AML-193 (cell line): ENCODE measurements around the gene DSE.
A peak's percentile ranks its signal among the peaks of the same experiment; 100 is the strongest.

Source experiments
- DNase-seq, 2 experiments: peaks; one replicate each; lab custom pipeline; 2025; lab: John Stamatoyannopoulos, UW

The DSE gene

DNA sequence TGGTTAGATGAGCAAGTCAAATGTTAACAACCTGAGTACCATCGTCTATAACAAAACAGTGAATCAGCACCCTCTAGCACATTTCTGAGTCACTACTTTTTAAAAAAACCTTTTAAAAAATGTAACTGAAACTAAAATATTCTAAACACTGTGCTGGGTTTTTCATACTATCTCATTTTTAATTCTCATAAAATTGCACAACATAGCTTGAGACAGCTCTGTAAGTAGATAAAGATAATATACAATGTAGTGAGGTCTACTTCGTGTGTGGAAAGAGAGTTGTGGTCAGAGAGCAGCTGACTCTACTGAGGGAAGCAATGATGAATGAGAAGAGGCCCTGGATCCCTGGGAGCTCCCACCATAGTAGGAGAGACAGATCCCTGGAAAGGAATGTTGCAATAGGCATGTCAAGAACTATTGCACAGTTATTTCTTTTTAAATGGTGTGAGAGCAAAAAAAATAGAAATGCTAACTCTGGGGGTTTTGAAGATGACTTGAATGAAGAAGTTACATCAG lies 76.8 kb downstream of the DSE start:
- peak; percentile 93 to 97 for DNase-seq

DNA sequence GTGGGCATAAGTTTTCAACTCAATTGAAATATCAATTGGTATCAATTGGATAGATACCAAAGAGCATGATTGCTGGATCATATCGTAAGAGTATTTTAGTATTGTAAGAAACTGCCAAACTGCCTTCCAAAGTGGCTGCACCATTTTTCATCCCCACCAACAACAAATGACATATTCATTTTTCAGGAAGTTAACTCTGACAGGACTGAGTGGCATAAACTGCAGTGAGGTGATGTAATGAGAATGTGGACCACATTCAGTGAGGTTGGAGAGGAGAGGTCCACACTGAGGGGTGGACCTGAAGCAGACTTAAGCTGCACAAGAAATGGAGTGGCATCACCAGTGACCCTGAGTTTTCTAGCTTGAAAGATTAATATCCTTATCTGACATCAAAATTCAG lies 78.8 kb downstream of the DSE start:
- DNase-seq: peak in 1 of 2 experiments; percentile 14

DNA sequence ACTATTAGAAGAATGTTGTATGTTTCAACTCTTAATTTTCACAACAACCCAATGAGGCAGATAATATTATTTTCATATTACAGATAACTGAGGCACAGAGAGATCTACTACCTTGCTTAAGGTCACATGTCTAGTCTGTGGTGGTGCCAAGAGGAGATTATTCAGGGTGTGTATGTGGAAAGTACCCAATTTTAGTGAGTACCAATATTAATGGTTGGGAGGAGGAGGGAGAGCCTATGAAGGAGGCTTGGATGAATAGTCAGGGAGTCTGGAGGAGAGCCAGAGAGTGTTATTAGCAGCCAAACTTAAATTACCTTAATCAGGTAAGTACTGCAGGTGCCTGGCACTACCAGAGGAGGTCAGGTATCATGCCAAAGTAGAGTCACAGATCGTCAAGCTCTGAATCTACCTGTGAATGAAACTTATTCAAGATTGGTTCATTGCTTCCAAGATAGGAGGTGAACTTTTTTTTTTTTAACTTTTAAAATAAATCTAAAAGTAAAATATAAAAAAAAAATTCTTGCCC lies 79.5 kb downstream of the DSE start:
- DNase-seq: no peak

DNA sequence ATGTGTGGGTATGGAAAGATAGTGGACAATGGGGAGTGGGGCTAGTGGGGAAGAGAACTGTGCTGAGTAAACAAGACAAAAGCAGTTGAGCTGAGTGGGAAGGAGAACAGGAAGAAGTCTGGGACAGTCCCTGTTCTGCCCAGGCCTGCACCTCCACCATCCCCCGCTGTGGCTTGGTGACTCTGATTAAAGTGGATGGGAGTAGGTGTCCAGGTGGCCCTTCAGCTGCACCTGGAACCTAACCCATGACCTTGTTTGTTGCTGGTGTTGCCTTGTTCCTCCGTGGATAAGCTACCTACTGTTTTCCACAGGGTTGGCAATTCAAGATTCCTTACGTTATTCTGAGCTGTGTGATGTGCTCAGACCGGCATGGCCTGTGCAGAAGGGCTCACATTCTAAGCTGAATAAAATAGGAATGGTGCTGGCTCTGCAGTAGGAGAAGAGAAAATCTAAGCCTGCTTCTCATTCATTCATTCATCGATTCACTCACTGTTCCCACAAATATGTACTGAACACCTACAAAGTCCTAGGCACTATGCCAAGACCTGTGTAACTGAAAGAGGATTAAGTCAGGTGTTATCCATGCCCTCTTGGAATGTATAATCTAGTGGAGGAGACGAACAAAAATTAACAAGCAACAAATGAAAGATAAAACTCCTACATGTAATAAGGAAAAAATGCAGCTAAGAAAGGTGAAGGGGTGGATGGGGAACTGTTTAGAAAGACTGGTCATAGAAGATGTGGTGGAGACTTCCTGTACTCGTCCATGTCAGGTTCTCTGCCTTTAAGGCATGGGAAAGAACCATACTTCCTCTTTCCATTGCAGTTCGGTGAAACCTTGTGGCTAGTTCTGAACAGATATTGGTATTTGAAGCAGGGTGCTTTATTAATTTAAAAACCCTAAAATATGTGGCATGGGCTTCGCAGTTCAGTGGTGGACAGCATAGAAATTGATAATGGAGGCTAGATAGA lies 80.3 kb downstream of the DSE start:
- peak; percentile 98 to 99 for DNase-seq

DNA sequence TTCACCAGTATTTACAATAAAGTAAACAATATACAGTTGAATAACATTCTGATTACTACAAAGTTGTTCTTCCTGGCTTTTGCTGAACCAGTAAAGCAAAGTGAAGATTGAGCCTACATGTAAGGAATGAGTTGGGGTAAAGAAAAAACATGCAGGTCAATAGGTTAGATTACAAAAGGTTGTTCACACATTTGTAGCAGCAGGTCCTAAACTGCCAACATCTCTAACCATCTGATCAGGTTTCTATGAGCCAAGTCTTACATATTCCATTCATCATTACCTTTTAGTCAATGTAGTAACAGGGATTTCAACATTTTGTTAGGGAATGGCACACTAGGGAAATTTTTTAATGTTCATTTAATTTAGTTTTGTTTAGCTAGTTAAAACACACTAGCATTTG lies 81.2 kb downstream of the DSE start:
- no peak for DNase-seq

DNA sequence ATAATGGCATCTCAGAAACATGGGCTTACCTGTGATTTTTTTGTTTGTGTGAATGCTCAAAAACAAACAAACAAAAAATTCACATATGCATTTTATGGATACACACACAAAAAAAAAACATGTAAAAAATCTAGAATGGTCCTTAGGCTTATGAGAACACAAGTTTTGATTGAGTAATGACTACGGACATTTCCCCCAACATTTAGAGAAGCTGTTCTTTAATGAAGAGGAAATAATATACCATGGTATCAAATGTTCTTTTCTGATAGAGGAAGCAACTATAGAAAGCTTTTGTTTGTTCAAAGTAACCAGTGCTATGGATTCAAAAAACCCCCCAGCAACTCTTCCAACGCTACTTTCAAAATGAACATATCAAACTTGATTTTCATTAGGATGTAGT lies 81.8 kb downstream of the DSE start:
- DNase-seq: no peak

DNA sequence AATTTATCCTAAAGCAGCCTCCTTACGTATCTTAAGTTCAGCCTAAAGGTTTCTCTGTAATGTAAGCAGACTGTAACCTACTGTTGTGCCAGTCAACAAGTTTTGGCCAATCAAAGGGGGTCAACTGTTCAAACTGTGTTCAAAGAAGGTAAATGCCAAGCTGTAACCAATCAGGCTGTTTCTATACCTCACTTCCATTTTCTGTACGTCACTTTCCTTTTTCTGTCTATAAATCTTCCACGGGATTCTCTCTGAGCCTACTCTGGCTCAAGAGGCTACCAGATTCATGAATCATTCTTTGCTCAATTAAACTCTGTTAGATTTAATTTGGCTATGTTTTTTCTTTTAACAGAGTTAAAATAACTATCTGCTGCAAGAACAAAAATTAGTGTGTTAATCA lies 85.4 kb downstream of the DSE start:
- DNase-seq: no peak

DNA sequence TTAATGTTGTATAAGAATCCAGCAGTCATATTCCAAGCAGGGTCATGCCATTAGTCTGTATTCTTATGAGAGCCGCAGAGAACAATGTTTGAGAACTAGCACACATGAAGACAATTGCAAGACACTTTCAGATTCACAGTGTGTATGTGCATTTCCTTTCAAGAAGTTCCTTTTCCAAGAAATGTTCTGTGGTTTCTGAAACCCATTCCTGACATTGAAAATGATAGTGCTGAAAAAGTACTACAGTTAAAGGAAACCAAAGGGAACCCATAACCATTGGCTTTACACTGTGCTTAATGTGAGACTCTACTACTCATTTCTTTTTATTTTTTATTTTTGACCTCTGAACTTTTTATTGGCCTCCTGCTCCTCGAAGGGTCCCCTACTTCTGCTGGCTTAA lies 86.2 kb downstream of the DSE start:
- no peak for DNase-seq

DNA sequence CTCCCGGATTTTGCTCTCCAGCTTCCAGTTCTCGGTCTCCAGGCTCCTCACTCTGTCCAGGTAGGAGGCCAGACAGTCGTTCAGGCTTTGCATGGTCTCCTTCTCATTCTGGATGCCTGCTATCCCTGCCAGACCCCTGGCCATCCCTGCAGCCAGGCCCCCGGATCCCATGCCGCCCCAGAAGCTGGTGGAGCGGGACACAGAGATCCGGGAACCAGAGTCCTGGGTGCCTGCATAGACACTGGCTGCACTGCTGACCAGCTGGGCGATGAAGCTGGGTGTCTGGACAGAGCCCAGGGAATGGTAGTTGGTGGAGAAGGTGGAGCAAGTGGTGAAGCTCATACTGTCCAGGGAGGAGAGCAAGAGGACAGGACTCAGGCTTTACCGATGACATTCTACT lies 87.5 kb downstream of the DSE start:
- no peak for DNase-seq

DNA sequence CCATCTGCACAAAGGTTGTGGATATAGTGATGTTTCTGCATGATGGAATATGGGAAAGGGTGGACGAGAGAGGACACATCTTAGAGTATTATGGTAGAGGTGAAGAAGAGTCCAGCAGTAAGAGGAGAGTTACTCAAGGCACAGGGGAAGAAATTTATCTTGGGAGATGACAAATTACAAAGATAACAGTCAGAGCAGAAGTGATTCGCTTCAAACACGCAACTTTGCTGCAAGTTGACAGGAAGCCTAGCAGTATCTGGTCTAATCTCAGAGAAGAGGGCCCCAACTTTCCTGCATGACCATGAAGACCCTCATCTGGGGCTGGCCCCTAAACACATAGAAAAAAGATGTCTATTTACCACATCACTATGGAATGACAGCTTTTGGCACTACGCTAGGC lies 89.2 kb downstream of the DSE start:
- no peak for DNase-seq

DNA sequence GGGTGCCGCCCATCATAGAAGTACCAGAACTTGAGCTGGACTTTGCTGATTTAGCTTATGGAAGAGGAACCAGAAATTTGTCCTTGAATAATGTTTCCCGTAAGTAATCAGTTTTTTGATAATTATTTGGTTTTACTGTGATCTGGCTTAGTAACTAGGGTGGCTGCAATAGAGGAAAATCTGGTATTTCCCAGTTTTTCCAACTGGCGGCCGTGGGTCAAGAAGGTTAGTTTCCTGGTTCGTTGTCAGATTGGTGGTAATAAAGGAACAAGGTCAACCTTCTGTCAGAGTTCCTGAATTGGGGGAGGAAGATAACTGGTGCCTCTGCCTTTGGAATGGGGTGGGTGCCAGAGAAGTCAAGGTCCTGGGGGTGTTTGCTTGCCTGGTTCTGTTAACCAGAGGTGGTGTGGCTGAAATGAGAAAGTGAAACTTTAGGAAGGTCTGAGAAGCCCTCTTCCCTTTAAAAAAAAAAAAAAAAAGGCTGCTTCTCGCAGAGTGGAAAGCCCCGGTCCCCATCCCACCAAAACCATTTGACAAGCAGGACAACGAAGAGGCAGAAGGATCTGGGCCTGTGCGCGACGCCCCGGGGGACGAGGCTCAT lies 90.7 kb downstream of the DSE start, which contains the start of gene CALHM6:
CALHM6 (plus strand) TSS at position 45 of the 601 bp plus-strand sequence; CDS start at position 600, 555 bp downstream.
- DNase-seq: no peak

DNA sequence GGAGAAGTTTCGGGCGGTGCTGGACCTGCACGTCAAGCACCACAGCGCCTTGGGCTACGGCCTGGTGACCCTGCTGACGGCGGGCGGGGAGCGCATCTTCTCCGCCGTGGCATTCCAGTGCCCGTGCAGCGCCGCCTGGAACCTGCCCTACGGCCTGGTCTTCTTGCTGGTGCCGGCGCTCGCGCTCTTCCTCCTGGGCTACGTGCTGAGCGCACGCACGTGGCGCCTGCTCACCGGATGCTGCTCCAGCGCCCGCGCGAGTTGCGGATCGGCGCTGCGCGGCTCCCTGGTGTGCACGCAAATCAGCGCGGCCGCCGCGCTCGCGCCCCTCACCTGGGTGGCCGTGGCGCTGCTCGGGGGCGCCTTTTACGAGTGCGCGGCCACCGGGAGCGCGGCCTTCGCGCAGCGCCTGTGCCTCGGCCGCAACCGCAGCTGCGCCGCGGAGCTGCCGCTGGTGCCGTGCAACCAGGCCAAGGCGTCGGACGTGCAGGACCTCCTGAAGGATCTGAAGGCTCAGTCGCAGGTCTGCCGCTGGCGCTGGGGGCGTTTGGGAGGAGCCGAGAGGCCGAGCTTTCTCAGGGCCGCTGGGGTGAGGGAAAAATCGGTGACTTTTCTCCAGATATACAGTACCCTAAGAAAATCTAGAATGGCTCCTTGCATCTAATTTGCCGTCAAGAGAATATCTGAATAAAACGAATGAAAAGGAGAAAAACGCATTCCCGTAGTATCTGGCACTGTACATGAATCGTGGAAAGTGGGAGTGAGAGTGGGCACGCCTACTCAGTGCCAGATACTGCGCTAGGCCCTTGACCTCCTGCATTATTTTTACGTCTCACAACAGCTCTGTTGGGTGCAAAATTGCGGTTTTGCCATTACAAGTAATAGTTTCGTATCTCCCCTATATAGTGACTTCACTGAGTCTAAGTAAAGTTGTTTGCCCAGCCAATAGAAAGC lies 91.5 kb downstream of the DSE start:
- DNase-seq: peak; percentile 81 to 84

DNA sequence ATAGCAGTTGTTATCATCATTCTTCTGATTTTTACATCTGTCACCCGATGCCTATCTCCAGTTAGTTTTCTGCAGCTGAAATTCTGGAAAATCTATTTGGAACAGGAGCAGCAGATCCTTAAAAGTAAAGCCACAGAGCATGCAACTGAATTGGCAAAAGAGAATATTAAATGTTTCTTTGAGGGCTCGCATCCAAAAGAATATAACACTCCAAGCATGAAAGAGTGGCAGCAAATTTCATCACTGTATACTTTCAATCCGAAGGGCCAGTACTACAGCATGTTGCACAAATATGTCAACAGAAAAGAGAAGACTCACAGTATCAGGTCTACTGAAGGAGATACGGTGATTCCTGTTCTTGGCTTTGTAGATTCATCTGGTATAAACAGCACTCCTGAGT lies 92.6 kb downstream of the DSE start:
- DNase-seq: peak; percentile 38 to 63

DNA sequence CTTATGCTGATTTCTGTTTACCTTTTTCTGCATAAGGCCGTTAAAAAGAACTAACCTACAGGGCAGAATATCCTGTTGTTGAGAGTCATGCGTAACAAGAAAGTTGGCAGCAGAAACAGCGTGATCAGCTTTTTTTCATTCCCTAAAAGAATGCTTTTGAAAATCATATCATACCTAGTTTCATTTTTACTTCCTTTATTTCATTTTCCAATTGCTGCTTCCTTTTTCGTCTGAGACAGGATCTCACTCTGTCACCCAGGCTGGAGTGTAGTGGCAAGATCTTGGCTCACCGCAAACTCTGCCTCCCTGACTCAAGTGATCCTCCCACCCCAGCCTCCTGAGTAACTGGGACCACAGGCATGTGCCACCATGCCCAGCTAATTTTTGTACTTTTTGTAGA lies 94.5 kb downstream of the DSE start:
- DNase-seq: peak; percentile 83 to 88

DNA sequence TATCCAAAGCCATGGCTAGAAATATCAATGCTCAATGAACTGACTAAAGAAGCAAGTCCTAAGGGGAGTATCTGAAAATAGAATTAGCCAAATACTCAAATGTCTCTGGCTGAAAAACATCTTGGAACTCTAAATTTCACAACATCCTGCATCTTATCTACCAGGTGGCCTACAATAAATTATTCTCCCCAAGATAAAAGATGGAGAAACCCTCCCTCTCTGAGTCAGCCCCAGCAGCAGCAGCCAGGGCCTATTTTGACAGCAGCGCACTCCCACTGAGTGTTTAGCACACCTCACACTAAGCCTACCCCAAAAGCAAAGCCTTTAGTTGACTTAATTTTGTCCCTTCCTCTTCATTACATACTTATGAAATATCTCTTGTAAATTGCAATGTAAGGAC lies 96.3 kb downstream of the DSE start:
- no peak for DNase-seq

DNA sequence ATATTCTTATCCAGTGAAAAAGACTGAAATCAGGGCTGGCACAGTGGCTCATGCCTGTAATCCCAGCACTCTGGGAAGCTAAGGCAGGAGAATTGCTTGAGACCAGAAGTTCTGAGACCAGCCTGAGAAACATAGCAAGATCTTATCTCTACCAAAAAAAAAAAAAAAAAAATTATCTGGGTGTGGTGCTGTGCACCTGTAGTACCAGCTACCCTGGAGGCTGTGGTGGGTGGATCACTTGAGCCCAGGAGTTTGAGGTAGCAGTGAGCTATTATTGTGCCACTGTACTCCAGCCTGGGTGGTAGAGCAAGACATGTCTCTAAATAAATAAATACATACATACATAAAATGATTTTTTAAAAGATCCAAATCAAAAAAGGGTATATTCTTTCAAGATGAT lies 96.8 kb downstream of the DSE start:
- DNase-seq: no peak

DNA sequence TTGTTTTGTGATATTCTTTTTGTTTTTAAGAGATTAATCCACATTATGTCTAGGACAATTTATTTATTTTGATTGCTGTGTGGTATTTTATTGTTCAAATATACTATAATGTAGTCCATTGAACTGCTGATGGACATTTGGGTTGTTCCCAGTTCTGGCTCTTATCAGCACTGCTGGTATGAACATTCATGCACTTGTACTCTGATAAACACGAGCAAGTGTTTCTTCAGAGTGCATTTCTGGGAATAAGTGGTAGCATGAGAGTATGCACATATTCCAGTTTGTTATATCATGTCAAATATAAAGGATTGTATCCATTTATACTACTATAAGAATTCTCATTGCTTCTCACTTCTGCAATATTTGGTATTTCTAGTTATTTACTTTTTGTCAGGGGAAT lies 97.5 kb downstream of the DSE start:
- DNase-seq: no peak

DNA sequence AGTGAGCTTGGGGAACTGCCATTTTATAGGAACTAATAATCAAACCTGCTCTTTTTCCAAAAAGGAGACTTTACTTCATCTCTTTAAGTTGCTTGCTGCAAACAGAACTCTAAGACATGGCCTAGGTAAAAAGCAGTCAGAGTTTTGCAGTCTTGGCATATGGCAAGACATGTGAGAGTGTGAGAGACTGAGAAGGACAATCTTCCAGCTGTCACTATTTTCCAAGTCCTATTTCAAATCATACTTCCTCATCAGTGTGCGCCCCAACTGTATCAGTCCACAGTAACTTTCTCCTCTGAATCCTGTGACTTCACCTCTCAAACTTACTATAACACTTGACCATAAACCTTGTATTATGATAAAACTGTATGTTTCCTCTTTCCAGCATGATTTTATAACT lies 100.8 kb downstream of the DSE start:
- DNase-seq: no peak

DNA sequence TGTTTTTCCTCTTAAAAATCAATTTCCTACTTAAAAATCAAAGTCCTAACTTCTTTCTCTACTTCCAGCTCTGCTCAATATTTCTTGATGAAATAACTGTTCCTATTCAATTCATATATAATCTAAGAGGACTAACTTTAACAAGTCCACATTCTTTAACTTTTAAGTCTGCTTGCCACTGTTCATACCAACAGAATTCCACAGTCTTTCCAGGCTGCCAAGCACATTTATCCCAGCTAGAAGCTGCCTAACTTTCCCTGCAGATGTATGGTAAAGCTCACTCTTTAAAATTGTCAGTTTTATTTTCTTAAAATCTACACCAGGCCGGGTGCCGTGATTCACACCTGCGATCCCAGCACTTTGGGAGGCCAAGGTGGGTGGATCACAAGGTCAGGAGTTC lies 102.0 kb downstream of the DSE start:
- no peak for DNase-seq

DNA sequence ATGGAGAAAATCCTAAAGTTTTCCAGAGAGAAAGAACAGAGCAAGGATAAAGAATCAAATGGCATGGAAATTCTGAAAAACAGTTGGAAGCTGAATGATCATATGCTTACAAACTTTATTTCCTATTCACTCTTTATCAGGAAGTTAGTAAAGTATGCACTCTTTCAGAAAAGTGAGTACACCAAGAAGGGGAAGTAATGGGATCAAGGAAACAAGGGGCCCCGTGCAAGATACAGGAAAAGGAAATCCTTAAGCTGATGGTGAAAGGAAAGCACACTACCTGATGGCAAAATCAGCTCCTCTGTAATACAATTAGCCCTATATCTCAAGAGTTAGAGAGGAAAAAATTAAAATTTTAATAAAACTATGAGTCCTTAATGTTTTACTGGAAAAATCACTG lies 104.4 kb downstream of the DSE start:
- peak; percentile 85 to 91 for DNase-seq

DNA sequence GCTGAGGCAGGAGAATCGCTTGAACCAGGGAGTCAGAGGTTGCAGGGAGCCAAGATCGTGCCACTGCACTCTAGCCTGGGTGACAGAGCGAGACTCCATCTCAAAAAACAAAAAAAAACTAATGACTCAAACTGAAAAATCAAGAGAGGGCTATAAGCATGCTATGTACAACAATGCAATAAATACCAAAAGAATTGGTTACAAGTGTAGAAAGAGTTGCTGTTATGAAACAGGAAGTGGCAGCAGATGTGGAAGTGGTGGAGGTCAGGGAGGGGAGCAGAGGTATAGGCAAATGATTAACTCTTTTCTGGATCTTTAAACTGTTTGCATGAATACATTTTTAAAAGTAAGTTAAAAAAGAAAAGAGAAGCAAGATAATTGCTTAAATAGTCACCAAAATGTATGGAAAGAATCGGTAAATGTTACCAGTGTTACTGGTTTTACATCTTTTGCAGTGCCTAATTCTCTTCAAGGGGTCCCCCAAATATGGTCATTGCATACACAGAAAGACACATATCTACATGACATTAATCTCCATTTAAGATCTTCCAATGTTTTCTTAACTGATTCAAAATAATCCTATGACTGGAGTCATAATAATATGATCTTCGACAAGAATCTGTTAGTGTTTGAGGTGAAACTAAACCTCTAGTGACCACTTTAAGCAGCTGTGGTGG lies 105.4 kb downstream of the DSE start:
- DNase-seq: peak; percentile 95 to 97
